Activated T-helper 1 cell treated with anti-CD3 and anti-CD28 coated beads, Interleukin-2, amount 50 U/mL, for 16 hours (primary cell): ENCODE measurements around the gene P2RX1.
"Not testable (repeated sequence)": the region's sequence is repeated elsewhere in the genome, so short reads cannot be mapped to it uniquely, and the experiment has no call there.

Source experiments
- DNase-seq, 2 donors: peaks; one replicate each; pipeline ENCODE4 v3.0.0-alpha.2; 2020; ENCODE audit warnings: low read depth in 1 of 2, low spot score in 1 of 2

Gene P2RX1

GRCh38 chr17:3861761-3862681 lies 54.2 kb downstream of the P2RX1 start:
- no peak for DNase-seq

- no peak for DNase-seq
Observed at GRCh38 chr17:3860939-3861700, 55.1 kb downstream of the P2RX1 start.

- no peak for DNase-seq
Observed at GRCh38 chr17:3859940-3860339, 56.3 kb downstream of the P2RX1 start.

- DNase-seq = no peak
Observed at GRCh38 chr17:3857261-3858105, 58.8 kb downstream of the P2RX1 start.

- not testable (repeated sequence) for DNase-seq
Observed at GRCh38 chr17:3854204-3854603, 62.1 kb downstream of the P2RX1 start.

- DNase-seq = no peak
Observed at GRCh38 chr17:3852561-3852960, 63.7 kb downstream of the P2RX1 start.

GRCh38 chr17:3851461-3852100 lies 64.7 kb downstream of the P2RX1 start:
- no peak for DNase-seq

GRCh38 chr17:3848229-3848835 lies 67.9 kb downstream of the P2RX1 start:
- no peak for DNase-seq

- no peak for DNase-seq
Observed at GRCh38 chr17:3847165-3847670, 69.0 kb downstream of the P2RX1 start.
